HG03571 (cell line): ENCODE results near the gene MYH4.

Experiments used
- ATAC-seq: cut with Tn5 transposase; IDR thresholded peaks from one replicate; pipeline ENCODE4 v1.9.1; 2021; ENCODE audit not compliant: unreplicated experiment

Gene MYH4

DNA sequence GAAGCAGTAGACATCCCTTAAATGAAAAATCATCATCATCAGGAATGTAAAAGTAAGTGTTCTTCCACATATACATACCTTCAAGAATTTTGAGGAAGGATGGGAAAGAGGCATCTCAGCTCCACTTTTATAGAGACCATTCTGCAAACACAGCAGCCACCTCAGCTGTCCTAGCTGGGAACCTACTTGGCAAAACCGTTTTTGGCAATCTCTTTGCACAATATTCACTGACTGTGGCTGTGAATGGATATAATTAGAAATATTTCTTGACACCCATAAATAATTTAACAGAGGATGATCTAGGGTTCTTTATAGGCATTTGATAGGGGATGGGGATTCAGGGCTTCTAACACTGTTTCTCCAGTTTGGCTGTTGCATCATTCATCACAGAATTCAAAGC, at the start of gene MYH4:
Gene MYH4 (minus strand): TSS at position 101 of the 400 bp plus-strand sequence. CDS start 2,814 bp downstream, outside the sequence.
- no peak for ATAC-seq

- no peak for ATAC-seq
Measured at GRCh38 chr17:10518271-10519037, 49.1 kb upstream of the MYH4 start, which contains the start of gene MYH1. Gene MYH1, minus strand, starts transcription at chr17:10518542. Its CDS starts 1,900 bp downstream, at chr17:10516642.

DNA sequence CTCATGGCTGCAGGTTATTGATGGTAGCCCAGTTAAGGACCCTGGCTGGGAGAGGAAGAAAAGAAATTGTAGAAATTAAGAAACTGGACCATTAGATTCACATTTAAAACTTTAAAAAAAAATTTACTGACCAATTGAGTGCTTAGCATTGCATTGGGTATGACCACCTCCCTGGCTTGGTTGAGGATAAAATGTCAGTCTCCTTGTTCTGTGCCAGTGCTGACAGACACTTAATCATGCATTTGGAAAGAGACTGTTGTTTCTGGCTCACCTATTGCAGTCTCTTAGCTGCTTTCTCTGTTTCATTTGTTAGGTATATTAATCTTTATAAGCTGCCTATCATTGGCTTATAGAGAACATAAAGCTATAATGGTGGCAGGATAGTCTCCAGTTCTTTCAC, 47.3 kb upstream of the MYH4 start:
- no peak for ATAC-seq

DNA sequence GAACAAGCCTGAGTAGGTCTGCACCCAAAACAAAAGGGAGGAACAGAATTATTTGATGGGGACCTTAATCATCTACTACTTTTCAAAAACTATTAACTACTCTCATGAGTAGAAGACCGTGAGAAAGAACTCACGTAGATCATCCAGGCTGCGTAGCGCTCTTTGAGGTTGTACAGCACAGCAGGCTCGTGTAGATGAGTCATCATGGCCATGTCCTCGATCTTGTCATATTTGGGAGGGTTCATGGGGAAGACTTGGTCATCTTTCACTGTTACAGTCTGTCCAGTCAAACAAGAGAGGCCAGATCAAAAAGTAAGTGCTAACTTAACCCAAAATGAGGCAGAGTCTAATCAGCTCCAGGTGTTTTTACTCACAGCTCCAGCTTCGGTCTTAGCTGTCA, 46.7 kb upstream of the MYH4 start:
- no peak for ATAC-seq

GRCh38 chr17:10513299-10514067, 44.1 kb upstream of the MYH4 start:
- no peak for ATAC-seq

DNA sequence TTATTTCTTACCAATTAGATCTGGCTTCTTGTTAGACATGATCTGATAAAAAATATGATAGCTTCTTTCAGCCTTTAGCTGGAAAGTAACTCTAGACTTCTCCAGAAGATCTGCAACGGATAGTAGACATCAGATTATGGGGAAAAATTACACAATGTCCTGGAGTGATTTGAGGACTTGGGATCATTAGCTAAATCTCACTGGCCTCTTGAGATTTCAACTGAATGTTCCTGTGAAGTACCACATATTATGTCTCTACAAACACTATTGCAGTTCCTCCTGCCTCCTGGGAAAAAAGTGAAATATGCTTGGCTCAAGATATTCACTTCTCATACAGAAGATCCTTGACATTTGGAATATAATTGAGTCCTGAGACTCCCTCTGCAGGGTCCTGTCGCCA, 43.5 kb upstream of the MYH4 start:
- no peak for ATAC-seq

DNA sequence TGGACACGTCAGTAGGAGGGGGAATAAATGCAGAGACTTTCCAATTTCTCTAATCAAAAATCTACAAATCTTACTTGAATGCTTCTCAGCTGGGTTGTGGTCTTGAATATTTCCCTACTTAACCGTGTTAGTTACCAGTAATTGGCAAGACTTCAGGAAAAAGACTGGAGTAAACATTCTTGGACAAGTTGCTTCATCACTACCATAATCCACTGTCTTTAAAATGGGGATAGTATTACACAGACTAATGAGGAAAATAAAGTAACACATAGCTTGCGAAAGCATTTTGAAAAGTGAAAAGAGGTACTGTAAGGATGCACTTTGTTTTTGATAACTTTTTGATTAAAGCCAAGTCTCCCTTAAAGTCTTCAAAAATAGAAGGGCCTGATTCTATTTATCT, 30.6 kb upstream of the MYH4 start:
- ATAC-seq = no peak

DNA sequence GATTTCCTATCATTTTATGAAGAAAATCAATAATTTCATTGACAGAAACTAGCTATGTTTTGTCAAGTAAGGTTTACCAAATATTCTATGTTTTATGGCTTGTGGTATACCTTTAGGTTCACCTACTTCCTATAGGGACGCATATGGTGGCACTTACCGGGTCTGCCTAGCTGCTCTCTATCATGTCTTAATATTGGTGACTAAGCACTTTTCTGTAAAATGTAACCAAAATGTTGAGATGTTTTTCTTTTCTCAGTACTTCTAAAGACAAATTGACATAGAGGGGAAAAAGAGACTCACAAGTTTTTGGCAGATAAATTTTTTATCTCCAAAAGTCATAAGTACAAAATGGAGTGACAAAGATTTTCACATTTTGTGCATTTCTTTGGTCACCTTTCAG, 22.6 kb upstream of the MYH4 start:
- no peak for ATAC-seq

- no peak for ATAC-seq
Measured at GRCh38 chr17:10482252-10482651, 12.9 kb upstream of the MYH4 start.

GRCh38 chr17:10477701-10478100, 8.3 kb upstream of the MYH4 start:
- no peak for ATAC-seq

DNA sequence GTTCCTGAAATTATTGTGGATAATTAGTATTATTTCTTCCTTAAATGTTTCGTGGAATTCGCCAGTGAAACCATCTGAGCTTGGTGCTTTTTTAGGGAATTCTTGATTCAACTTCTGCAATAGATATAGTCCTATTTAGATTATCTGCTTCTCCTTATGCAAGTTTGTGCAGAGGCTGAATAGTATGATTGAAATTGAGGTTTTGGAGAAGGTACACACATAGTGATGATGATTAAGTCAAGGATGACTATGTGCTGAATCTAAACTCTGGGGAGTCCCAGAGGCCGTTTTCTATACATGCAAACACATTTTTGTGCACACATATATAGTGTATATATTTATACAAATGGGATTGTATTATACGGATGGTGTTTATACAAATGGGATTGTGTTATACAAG, 5.2 kb upstream of the MYH4 start:
- ATAC-seq = no peak

DNA sequence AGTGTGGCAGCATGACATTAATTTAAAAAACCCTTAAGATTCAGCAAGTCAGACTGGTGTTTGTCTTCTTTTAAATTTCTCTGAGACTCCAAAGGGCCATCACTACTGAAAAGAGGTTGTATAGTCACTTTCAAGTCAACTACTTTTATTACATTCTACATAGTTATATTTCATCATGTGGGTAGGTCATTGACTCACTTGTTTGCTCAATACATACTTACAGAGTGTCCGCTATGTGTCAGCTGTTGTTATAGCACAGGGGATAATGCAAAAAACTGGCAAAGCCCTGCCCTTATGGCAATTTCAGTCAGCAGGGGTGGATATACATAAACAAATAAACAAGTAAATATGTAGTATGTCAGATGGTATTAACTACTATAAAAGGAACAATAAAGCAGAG, 2.5 kb upstream of the MYH4 start:
- ATAC-seq = no peak

DNA sequence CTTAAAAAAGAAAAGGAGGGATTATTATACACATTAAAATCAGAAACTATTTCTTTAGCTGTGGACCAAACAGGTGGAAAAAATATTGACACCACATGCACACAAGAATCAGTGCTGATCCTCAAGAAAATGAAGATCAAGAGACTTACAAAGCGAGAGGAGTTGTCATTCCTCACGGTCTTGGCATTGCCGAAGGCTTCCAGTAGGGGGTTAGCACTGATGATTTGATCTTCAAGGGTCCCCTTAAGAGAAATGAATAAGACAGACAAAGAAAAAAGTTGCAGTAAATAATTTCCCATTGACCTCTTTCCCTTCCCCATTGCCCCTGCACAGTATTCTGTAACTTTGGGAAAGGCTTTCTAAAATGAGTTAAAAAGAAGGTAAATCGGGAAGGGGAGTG, 6.0 kb downstream of the MYH4 start:
- ATAC-seq = no peak

- ATAC-seq = no peak
Measured at GRCh38 chr17:10460062-10460461, 9.3 kb downstream of the MYH4 start.

- no peak for ATAC-seq
Measured at GRCh38 chr17:10458701-10459100, 10.7 kb downstream of the MYH4 start.

DNA sequence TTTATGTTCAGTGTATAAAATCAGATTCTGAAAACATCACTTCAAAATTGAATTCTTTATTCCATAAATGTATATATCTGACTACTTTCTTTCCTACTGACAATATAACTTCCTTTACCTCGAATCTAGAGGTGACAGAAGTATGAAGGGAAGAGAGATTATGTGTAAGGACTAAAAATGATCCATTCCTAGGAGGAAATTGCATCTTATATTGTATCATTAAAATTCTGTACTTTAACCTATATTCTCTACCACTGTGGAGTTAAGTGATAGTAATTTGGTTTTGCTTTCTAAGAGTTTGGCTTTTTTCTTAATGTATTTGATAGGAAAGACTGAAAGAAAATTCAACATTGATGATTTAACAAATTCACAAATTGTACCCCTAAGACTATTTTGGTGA, 11.4 kb downstream of the MYH4 start:
- ATAC-seq = no peak

DNA sequence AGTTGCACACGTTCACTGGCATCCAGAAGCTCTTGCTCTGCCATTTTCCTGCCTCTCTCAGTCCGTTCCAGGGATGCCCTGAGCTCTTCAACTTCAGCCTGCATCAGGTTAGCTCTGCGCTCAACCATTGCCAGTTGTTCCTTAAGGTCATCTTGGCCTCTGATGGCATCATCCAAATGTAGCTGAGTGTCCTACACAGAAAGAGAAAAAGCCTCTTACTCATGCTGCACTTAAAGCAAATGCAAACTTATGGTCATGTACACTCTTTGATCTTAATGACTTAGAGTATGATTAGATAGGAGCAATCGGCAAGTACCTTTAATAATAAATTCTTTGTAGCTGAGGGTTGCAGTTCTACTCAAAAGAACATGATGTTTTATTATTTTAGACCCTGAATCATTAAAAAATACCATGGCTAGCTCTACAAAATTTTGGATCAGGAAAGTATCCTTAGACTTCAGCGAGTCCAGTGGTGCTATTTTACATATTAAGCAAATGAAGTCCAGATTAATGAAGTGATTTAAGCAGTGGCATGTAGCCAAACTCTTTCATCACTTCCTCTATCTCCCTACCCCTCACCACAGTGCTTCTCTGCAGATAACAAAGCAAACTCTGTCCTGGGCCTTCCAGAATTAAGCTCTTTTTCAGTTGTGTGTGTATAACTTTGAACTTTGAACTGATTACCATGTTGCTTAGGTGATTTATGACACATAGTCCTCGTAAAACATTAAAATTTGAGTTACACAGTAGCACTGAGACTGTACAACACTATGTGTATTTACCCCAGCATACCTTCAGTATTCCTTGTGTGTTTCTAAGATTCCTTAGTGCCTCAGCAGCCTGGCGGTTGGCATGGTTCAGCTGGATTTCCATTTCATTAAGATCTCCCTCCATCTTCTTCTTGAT, 22.1 kb downstream of the MYH4 start:
- ATAC-seq = no peak

DNA sequence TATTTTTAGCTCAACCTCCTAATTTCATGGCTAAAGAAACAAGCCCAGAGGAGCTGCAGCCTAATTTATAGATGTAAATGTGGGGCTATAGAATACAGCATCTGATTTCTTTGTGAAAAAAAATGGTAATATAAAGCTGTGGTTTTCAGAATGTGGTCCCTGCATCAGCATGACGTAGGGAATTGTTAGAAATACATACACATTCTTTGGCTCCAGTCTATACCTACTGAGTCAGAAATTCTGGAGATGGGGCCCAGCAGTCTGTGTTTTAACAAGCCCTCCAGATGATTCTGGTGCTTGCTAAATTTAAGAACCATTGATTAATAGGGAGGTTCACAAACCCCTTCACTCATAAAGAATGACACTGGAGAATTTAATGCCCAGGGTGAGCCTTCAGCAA, 29.5 kb downstream of the MYH4 start:
- ATAC-seq = no peak

DNA sequence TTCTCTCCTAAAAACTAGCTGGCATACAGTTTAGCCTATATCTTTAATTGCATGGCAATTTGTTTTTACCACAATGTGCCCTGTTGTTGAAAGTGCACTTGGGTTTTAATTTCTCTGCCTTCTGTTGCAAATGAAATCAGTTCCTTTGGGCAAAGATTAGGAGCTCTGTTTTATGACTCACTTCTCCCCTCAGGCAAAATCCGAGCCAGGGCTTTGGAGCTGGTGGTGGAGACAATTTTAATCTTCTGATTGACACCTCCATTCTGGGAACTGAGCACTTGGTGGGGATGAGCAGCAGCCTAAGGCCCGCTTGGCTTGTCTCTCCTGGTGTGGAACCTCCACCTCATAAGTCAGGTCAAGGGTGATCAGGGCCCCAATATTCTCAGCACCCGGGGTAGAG, 34.3 kb downstream of the MYH4 start:
- no peak for ATAC-seq

DNA sequence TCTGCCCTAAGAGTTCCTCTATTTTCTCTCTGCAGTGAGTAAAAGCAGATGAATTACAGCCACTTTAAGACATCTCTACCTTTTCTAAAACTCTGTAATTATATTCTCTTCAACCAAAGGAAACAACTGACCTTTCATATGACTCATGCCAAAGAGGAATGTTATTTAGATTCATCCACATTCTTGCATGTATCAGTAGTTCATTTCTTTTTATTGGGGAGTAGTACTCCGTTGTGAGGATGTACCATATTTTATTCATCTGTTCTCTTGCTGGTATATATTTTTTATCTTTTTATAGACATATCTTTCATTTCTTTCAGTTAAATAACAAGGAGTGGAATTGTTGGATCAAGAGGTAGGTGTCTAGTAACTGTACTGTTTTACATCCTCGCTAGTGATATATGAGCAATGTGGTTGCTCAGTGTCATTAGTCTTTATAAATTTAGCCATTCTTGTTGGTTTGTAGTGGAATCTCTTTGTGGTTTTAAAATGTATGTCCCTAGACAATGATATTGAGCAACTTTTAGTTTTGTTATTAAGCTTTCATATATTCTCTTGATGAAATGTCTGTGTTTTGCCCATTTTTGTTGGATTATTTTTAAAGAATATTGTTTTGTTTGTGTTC, 39.8 kb downstream of the MYH4 start:
- no peak for ATAC-seq

DNA sequence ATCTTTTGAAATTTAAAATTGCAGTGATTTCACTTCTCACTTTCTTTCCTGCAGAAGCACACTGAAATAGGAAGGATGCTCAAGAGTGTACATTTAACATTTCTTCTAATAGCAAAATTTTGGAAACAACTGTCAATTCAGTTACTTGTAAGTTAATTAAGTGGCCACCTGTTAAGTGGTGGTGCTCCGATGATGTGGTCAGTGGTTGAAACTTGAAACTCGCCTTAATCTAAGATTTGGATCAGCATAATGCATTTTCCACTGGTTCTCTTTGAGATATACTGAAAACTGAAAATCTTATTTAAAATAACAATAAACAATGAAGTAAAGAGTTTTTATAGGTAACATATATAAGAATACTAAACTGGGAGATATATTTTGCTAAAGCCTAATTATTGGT, 40.6 kb downstream of the MYH4 start:
- ATAC-seq = no peak
